Neural progenitor cell (in vitro differentiated cells): ENCODE measurements around the gene ZNF280D.

Experiments used
- CTCF ChIP-seq: fragments of 200-600 bp; sonication (generic); IDR thresholded peaks from 2 replicates; pipeline ENCODE4 v1.5.1; 2017; ENCODE audit warnings: antibody characterized with exemption, mild to moderate bottlenecking
- EZH2phosphoT487 ChIP-seq: fragments of 200-600 bp; sonication (generic); IDR thresholded peaks from 2 replicates; pipeline ENCODE4 v1.6.1; 2017; ENCODE audit warnings: antibody characterized with exemption

GRCh38 chr15:56719021-56719612 lies 14.2 kb downstream of the ZNF280D start:
- TF ChIP-seq CTCF (no peak), EZH2phosphoT487 (no peak)
